ENCODE measurements around the gene MSH2.
A peak's percentile ranks its signal among the peaks of the same experiment; 100 is the strongest.
"Not testable (repeated sequence)": the region's sequence is repeated elsewhere in the genome, so short reads cannot be mapped to it uniquely, and the experiment has no call there.

The MSH2 gene

DNA sequence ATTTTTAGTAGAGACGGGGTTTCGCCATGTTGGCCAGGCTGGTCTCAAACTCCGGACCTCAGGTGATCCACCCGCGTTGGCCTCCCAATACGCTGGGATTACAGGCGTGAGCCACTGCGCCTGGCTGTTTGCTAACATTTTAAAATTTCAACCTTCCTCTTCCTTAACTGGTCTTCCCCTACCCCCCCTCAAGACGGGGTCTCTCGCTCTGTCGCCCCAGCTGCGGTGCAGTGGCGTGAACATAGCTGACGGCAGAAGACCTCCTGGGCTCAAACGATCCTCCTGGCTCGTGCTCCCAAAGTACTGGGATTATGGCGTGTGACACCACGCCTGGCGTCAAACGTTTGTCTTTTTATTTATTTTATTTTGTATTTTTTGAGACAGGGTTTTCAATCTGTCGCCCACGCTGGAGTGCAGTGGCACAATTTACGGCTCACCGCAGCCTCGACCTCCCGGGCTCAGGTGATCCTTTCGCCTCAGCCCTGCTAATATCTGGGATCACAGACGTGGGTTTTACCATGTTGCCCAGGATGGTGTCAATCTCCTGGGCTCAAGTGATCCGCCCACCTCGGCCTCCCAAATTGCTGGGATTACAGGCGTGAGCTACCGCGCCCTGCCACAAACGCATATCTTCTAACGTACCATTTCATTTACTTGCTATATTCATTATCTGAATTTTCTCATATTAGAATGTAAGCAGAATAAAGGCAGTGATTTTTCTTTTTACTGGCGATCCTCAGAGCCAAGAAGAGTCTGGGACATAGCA, 984 bp upstream of the MSH2 start:
- Mint-ChIP-seq H3K4me3 (peak overlapping the region; percentile 93), H3K27me3 (no peaks in the 10 kb centered on the region), H3K4me1 (peaks cover 24% of the 10 kb centered on the region), H3K36me3 (peaks cover 14% of the 10 kb centered on the region), H3K9me3 (no peaks in the 10 kb centered on the region), H3K27ac (peak overlapping the region; percentile 81)
- ATAC-seq = no peak

DNA sequence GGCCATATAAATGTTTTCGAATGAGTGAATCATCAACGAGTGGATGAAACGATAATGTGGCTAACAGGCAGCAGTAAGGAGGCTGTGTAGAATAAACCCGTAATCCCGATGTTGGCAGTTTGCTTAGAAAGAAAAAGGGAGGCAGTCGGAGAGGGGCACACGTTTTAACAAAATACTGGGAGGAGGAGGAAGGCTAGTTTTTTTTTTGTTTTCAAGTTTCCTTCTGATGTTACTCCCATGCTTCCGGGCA, 476 bp upstream of the MSH2 start:
- no peaks in the 10 kb centered on the region for H3K9me3 Mint-ChIP-seq
- H3K27ac Mint-ChIP-seq = peak overlapping the region; percentile 81
- no peaks in the 10 kb centered on the region for H3K27me3 Mint-ChIP-seq
- ATAC-seq = no peak
- H3K4me1 Mint-ChIP-seq = peaks cover 28% of the 10 kb centered on the region
- H3K4me3 Mint-ChIP-seq = peak overlapping the region; percentile 93
- peaks cover 19% of the 10 kb centered on the region for H3K36me3 Mint-ChIP-seq

DNA sequence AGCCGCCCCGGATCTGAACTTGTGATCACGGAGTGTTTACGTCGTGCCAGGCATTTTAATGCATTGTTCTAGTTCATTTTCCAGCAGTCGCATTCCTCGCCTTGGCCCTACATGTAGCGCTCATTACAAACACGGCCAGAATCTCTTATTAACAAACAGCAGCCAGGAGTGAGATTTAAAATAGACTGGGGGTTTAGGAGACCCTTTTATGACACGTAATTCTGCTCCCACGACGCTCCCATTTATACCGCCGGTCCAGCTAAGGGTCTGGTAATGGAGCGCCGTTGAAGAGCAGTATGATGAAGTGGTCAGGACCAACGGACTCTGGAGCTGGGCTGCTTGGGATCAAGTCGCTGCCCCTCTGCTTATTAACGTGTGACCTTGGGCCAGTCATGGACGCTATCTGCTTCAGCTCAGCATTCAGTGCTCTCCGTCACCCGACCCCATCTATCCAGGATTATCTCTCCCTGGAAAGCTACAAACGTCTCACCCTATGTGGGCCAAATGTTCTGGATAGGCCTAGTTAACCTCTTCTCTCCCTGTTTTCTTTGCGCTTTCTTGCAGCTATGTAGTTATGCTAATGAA, 745 bp downstream of the MSH2 start:
- Mint-ChIP-seq H3K4me1 (peaks cover 34% of the 10 kb centered on the region), H3K4me3 (peak overlapping the region; percentile 93), H3K9me3 (no peaks in the 10 kb centered on the region), H3K27ac (peak overlapping the region; percentile 81), H3K27me3 (no peaks in the 10 kb centered on the region), H3K36me3 (peaks cover 31% of the 10 kb centered on the region)
- ATAC-seq = no peak

DNA sequence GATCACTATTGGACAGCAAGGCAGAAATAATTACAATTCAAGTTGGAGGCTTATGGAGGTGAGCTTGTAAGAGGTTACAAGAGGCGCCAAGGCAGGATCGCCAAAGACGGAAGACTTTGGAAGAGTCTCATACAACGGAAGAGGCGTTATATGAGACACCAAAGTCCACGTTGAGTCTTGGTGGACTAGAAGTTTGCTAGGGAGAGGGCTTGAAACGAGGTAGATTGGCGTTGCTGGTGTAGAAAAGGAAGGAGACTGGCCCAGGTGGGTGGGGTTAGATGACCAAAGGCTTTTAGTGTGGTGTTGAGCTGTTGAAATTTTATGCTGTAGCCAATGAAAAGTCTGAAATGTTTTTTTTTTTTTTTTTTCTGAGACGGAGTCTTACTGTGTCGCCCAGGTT, 1.4 kb downstream of the MSH2 start:
- Mint-ChIP-seq H3K36me3 (peaks cover 35% of the 10 kb centered on the region), H3K4me1 (peaks cover 34% of the 10 kb centered on the region), H3K27me3 (no peaks in the 10 kb centered on the region), H3K4me3 (peak overlapping the region; percentile 93), H3K9me3 (no peaks in the 10 kb centered on the region), H3K27ac (peak overlapping the region; percentile 35)
- no peak for ATAC-seq

DNA sequence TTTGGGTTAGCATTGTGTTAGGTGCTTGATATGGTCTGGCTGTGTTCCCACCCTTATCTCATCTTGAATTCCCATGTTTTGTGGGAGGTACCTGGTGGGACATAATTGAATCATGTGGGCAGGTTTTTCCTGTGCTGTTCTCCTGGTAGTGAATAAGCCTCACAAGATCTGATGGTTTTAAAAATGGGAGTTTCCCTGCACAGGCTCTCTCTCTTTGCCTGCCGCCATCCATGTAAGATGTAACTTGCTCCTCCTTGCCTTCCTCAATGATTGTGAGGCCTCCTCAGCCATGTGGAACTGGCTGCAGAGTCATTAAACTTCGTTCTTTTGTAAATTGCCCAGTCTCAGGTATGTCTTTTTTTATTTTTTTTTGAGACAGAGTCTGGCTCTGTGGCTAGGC, 2.8 kb downstream of the MSH2 start:
- Mint-ChIP-seq H3K27me3 (no peaks in the 10 kb centered on the region), H3K27ac (no peak overlapping the region), H3K4me1 (peaks cover 34% of the 10 kb centered on the region), H3K9me3 (no peaks in the 10 kb centered on the region), H3K4me3 (no peak overlapping the region), H3K36me3 (peaks cover 35% of the 10 kb centered on the region)
- ATAC-seq = no peak

DNA sequence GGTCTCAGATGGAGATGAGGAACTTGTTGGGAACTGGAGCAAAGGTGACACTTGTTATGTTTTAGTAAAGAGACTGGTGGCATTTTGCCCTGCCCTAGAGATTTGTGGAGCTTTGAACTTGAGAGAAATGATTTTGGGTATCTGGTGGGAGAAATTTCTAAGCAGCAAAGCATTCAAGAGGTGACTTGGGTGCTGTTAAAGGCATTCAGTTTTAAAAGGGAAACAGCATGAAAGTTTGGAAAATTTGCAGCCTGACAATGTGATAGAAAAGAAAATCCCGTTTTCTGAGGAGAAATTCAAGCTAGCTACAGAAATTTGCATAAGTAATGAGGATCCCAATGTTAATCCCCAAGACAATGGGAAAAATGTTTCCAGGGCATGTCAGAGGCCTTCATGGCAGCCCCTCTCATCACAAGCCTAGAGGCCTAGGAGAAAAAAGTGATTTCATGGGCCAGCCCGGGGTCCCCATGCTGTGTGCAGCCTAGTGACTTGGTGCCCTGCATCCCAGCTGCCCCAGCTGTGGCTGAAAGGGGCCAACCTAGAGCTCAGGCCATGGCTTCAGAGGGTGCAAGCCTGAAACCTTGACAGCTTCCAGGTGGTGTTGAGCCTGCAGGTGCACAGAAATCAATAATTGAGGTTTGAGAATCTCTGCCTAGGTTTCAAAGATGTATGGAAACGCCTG, 3.8 kb downstream of the MSH2 start:
- H3K4me3 Mint-ChIP-seq, ATAC-seq, H3K9me3 Mint-ChIP-seq, H3K27me3 Mint-ChIP-seq, H3K27ac Mint-ChIP-seq: not testable (repeated sequence)
- peaks cover 35% of the 10 kb centered on the region for H3K36me3 Mint-ChIP-seq
- peaks cover 34% of the 10 kb centered on the region for H3K4me1 Mint-ChIP-seq

DNA sequence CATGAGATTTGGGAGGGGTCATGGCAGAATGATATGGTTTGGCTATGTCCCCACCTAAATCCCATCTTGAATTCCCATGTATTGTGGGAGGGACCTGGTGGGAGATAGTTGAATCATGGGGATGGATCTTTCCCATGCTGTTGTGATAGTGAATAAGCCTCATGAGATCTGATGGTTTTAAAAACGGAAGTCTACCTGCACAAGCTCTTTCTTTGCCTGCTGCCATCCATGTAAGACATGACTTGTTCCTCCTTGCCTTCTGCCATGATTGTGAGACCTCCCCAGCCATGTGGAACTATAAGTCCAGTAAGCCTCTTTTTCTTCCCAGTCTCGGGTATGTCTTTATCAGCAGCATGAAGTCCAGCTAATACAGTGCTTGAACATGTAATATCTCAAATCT, 5.0 kb downstream of the MSH2 start:
- not testable (repeated sequence) for H3K27me3 Mint-ChIP-seq, H3K27ac Mint-ChIP-seq, ATAC-seq, H3K9me3 Mint-ChIP-seq, H3K4me3 Mint-ChIP-seq
- Mint-ChIP-seq H3K36me3 (peaks cover 37% of the 10 kb centered on the region), H3K4me1 (peaks cover 34% of the 10 kb centered on the region)

DNA sequence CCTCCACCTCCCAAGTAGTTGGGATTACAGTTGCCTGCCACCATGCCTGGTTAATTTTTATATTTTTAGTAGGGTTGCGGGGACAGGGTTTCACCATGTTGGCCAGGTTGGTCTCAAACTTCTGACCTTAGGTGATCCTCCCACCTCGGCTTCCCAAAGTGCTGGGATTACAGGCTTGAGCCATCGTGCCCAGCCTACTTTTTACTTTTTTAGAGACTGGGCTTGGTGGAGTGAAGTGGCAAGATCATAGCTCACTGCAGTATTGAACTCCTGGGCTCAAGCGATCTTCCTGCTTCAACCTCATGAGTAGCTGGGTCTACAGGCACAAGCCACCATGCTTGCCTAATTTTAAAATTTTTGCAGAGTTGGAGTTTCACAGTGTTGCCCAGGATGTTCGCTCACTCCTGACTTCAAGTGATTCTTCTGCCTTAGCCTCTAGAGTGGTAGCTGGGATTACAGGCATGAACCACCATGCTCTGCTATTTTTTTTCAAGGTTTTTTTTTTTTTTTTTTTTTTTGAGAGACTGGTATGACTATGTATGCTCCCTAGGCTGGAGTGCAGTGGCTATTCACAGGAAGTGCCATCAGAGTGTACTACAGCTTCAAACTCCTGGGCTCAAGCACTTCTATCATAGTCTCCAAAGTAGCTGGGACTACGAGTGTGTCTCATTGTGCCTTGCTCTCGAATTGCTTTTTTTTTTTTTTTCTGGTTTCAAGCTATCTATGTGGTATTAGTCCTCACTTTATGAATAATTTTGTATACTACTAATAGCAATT, 11.9 kb downstream of the MSH2 start:
- Mint-ChIP-seq H3K4me3 (no peak overlapping the region), H3K36me3 (peaks cover 21% of the 10 kb centered on the region), H3K9me3 (no peaks in the 10 kb centered on the region), H3K4me1 (no peaks in the 10 kb centered on the region), H3K27ac (no peak overlapping the region), H3K27me3 (no peaks in the 10 kb centered on the region)
- ATAC-seq = no peak

DNA sequence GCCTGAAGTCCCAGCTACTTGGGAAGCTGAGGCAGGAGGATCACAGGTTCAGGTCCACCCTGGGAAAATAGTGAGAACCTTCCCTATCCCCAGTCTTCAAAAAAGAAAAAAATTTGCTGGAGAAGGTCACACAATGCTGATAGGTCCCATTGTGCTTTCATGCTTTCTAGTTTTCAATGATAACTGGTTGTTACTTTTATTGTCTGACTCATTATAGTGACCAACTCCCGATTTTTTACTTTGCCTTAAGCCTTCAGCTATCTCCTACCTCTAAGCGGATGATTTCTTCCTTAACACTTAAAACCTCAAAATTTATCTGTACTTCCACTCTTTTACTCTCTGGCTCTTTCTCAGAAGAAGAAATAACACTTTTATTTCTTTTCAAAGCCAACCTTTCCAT, 17.3 kb downstream of the MSH2 start:
- H3K27me3 Mint-ChIP-seq = no peaks in the 10 kb centered on the region
- H3K36me3 Mint-ChIP-seq = peaks cover 42% of the 10 kb centered on the region
- no peak for ATAC-seq
- no peak overlapping the region for H3K27ac Mint-ChIP-seq
- no peaks in the 10 kb centered on the region for H3K4me1 Mint-ChIP-seq
- H3K4me3 Mint-ChIP-seq = no peak overlapping the region
- no peaks in the 10 kb centered on the region for H3K9me3 Mint-ChIP-seq

DNA sequence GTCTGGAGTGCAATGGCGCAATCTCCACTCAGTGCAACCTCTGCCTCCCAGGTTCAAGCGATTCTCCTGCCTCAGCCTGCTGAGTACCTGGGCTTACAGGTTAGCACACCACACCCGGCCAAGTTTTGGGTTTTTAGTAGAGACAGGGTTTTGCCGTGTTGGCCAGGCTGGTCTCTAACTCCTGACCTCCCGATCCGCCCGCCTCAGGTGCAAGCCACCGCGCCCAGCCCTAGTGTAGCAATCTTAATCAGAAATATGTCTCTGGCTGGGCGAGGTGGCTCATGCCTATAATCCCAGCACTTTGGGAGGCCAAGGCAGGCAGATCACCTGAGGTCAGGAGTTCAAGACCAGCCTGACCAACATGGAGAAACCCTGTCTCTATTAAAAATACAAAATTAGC, 17.7 kb downstream of the MSH2 start:
- not testable (repeated sequence) for H3K27me3 Mint-ChIP-seq, H3K27ac Mint-ChIP-seq, H3K9me3 Mint-ChIP-seq, ATAC-seq, H3K4me3 Mint-ChIP-seq, H3K4me1 Mint-ChIP-seq
- peaks cover 39% of the 10 kb centered on the region for H3K36me3 Mint-ChIP-seq

DNA sequence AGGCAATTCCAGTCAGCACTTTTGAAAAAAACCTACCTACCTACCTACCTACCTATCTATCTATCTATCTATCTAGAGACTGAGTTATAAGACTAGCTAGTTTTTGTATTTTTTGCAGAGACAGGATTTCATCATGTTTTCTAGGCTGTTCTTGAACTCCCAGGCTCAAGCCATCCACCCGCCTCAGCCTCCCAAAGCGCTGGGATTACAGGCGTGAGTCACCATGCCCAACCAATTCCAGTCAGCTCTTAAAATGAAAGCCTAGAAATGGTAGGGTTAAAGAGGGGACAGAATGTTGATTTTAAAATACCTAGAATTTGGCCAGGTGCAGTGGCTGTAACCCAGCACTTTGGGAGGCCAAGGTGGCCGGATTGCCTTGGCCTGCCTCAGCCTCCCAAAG, 19.1 kb downstream of the MSH2 start:
- H3K9me3 Mint-ChIP-seq = no peaks in the 10 kb centered on the region
- H3K27ac Mint-ChIP-seq = no peak overlapping the region
- peaks cover 35% of the 10 kb centered on the region for H3K36me3 Mint-ChIP-seq
- H3K4me3 Mint-ChIP-seq = no peak overlapping the region
- ATAC-seq = no peak
- H3K4me1 Mint-ChIP-seq = no peaks in the 10 kb centered on the region
- no peaks in the 10 kb centered on the region for H3K27me3 Mint-ChIP-seq

DNA sequence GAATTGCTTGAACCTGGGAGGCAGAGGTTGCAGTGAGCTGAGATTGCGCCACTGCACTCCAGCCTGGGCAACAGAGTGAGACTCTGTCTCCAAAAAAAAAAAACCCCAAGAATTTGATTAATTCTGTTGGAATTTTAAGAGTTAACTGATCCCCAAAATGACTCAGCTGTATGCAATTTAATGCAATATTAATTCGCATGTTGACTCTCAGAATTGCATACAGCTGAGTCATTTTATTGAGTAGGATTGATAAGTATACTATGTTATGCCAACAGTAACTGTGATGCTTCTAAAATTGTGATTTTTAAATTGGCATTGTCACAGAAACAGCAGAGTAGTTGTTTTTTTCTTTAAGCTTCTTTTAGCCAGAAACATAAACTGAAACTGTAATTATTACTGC, 19.6 kb downstream of the MSH2 start:
- Mint-ChIP-seq H3K27me3 (no peaks in the 10 kb centered on the region), H3K36me3 (peaks cover 33% of the 10 kb centered on the region), H3K4me1 (no peaks in the 10 kb centered on the region), H3K27ac (no peak overlapping the region), H3K4me3 (no peak overlapping the region), H3K9me3 (no peaks in the 10 kb centered on the region)
- no peak for ATAC-seq

DNA sequence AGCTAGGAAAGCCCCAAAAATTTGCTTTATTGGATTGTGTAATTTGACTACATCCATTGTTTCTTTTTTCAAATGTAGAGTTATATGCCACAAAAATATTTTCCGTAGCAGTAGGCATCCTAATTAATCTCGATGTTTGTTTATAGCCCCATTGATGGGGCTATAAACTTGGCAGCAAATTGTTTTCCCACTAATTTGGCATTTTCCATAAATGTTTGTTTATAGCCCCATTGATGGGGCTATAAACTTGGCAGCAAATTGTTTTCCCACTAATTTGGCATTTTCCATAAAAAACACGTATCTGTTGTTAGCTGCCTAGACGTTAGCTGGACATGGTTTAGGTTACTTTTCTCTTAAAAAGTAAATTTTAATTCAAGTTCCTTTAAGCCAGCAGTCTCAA, 23.8 kb downstream of the MSH2 start:
- ATAC-seq = no peak
- peaks cover 42% of the 10 kb centered on the region for H3K36me3 Mint-ChIP-seq
- no peaks in the 10 kb centered on the region for H3K4me1 Mint-ChIP-seq

DNA sequence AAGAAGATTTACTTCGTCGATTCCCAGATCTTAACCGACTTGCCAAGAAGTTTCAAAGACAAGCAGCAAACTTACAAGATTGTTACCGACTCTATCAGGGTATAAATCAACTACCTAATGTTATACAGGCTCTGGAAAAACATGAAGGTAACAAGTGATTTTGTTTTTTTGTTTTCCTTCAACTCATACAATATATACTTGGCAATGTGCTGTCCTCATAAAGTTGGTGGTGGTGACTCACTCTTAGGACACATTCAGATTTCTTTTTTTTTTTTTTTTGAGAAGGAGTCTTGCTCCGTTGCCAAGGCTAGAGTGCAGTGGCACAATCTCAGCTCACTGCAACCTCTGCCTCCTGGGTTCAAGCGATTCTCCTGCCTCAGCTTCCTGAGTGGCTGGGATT, 26.8 kb downstream of the MSH2 start:
- Mint-ChIP-seq H3K9me3 (peaks cover 3% of the 10 kb centered on the region), H3K4me1 (no peaks in the 10 kb centered on the region), H3K36me3 (peaks cover 34% of the 10 kb centered on the region), H3K27ac (no peak overlapping the region), H3K27me3 (no peaks in the 10 kb centered on the region), H3K4me3 (no peak overlapping the region)
- ATAC-seq = no peak

More for the DNA sequence above, 23.8 kb downstream of the MSH2 start:
- Mint-ChIP-seq H3K27me3 (no peaks in the 10 kb centered on the region), H3K27ac (no peak overlapping the region), H3K9me3 (no peaks in the 10 kb centered on the region), H3K4me3 (no peak overlapping the region)

DNA sequence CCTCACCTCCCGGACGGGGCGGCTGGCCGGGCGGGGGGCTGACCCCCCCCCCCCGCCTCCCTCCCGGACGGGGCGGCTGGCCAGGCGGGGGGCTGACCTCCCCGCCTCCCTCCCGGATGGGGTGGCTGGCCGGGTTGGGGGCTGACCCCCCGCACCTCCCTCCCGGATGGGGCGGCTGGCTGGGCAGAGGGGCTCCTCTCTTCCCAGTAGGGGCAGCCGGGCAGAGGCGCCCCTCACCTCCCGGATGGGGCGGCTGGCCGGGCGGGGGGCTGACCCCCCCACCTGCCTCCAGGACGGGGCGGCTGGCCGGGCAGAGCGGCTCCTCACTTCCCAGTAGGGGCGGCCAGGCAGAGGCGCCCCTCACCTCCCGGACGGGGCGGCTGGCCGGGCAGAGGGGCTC, 30.1 kb downstream of the MSH2 start:
- H3K9me3 Mint-ChIP-seq, ATAC-seq: not testable (repeated sequence)

More for the DNA sequence above, 30.1 kb downstream of the MSH2 start:
- not testable (repeated sequence) for H3K27me3 Mint-ChIP-seq, H3K4me1 Mint-ChIP-seq, H3K27ac Mint-ChIP-seq, H3K4me3 Mint-ChIP-seq
- H3K36me3 Mint-ChIP-seq = peaks cover 33% of the 10 kb centered on the region

Data from stimulated activated memory B cell treated with anti-CD40 and anti-IgM and Interleukin-4, amounts not matched to agents 10 μg/mL and 1 μg/mL and 100 μg/mL, for 72 hours (primary cell).